Left ventricle myocardium inferior (tissue), 1 donor: ENCODE measurements around the gene SPANXC. TPM values are rescaled to one million over a fixed set of nuclear protein-coding genes. Genes with fewer than 3 reads are reported as not detected.

ENCODE experiments used
- DNase-seq: peaks from one replicate; pipeline ENCODE4 v3.0.0-alpha.2; 2020
- H3K27ac ChIP-seq: fragments of 200-600 bp; replicated peaks from 2 replicates; pipeline ENCODE4 v1.8.0; 2021
- H3K27me3 ChIP-seq: fragments of 200-600 bp; 2 replicates; pipeline ENCODE4 v1.8.0; 2021; ENCODE audit warnings: low read depth
- H3K36me3 ChIP-seq: fragments of 200-600 bp; 2 replicates; pipeline ENCODE4 v1.8.0; 2021
- H3K4me1 ChIP-seq: fragments of 200-600 bp; 2 replicates; pipeline ENCODE4 v1.8.0; 2021
- H3K4me3 ChIP-seq: fragments of 200-600 bp; 2 replicates; pipeline ENCODE4 v1.8.0; 2021; ENCODE audit warnings: mild to moderate bottlenecking, moderate library complexity
- H3K9me3 ChIP-seq: fragments of 200-600 bp; replicated peaks from 2 replicates; pipeline ENCODE4 v1.8.0; 2021
- CTCF ChIP-seq: fragments of 200-600 bp; IDR thresholded peaks from 2 replicates; pipeline ENCODE4 v1.8.0; 2021; ENCODE audit warnings: antibody characterized with exemption, mild to moderate bottlenecking, borderline replicate concordance
- intact Hi-C: fragments of 100-400 bp; cut with micrococcal nuclease; formaldehyde crosslinking; loops from one replicate; pipeline ENCODE4 v1.11.0; 2022
- total RNA-seq: library from RNA; stranded (reverse); fragmentation: NEBNext Ultra II Directional; extraction: Animal tissue kit (Norgen Biotek cat#: 25700); gene quantifications from one replicate; pipeline ENCODE4 v1.2.1, GENCODE V29; 2021
- donor health status: DM: no; HTN: yes; CAD: no; lungs with severe emphysema.

SPANXC gene
- total RNA-seq, 1 donor from 2014 or later, result not detected

GRCh38 chrX:141214196-141214595, 28.1 kb downstream of the SPANXC start:
- no peaks in the 10 kb centered on the region for H3K9me3 ChIP-seq
- no peak overlapping the region for H3K27ac ChIP-seq
- TF ChIP-seq CTCF, result no peak
- intact Hi-C loops, result no loop called here
- H3K4me3 ChIP-seq, result no peak overlapping the region
- DNase-seq, result no peak
- H3K4me1 ChIP-seq, result no peaks in the 10 kb centered on the region
- no peaks in the 10 kb centered on the region for H3K36me3 ChIP-seq
- H3K27me3 ChIP-seq, result no peaks in the 10 kb centered on the region

GRCh38 chrX:141201962-141202361, 40.4 kb downstream of the SPANXC start:
- TF ChIP-seq CTCF, result no peak
- intact Hi-C loops, result no loop called here
- Histone ChIP-seq H3K9me3 (no peaks in the 10 kb centered on the region), H3K36me3 (no peaks in the 10 kb centered on the region), H3K4me1 (no peaks in the 10 kb centered on the region), H3K4me3 (no peak overlapping the region), H3K27ac (no peak overlapping the region), H3K27me3 (no peaks in the 10 kb centered on the region)
- no peak for DNase-seq

Other genes with a start within 250 kb of the SPANXC start
- gene SPANXB1, start 239.9 kb downstream of the SPANXC start, total RNA-seq, result not detected
- 2.9 TPM for gene LDOC1, start 65.4 kb downstream of the SPANXC start, total RNA-seq